Measurements from ENCODE around the gene DPP7.

DNA sequence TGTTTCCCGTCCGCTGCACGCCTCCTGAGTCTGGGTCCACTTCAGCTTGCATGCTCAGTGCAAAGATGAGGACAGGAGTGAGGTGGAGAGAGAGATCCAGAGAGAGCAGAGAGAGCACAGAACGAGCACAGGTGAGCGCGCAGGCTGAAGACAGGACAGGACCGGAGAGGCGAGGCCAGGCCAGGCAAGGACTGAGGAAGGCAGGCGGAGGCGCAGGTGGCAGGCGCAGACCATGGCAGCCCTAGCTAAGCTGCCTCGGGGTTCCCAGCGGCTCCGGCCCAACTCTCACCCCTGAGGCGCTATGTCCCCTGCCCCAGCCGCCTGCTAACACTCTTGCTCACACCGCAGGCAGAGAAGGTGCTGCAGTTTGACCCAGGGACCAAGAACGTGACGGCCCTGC lies 34.1 kb upstream of the DPP7 start:
- TF ChIP-seq, protein P1, sequence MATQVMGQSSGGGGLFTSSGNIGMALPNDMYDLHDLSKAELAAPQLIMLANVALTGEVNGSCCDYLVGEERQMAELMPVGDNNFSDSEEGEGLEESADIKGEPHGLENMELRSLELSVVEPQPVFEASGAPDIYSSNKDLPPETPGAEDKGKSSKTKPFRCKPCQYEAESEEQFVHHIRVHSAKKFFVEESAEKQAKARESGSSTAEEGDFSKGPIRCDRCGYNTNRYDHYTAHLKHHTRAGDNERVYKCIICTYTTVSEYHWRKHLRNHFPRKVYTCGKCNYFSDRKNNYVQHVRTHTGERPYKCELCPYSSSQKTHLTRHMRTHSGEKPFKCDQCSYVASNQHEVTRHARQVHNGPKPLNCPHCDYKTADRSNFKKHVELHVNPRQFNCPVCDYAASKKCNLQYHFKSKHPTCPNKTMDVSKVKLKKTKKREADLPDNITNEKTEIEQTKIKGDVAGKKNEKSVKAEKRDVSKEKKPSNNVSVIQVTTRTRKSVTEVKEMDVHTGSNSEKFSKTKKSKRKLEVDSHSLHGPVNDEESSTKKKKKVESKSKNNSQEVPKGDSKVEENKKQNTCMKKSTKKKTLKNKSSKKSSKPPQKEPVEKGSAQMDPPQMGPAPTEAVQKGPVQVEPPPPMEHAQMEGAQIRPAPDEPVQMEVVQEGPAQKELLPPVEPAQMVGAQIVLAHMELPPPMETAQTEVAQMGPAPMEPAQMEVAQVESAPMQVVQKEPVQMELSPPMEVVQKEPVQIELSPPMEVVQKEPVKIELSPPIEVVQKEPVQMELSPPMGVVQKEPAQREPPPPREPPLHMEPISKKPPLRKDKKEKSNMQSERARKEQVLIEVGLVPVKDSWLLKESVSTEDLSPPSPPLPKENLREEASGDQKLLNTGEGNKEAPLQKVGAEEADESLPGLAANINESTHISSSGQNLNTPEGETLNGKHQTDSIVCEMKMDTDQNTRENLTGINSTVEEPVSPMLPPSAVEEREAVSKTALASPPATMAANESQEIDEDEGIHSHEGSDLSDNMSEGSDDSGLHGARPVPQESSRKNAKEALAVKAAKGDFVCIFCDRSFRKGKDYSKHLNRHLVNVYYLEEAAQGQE (IDR thresholded peaks at IDR 0.05; ENCODE audit: low read depth): no peak
- no peak for TF ChIP-seq RAD21 (IDR thresholded peaks at IDR 0.05; ENCODE audit: low read depth)
- no peak for TF ChIP-seq YY1 (IDR thresholded peaks at IDR 0.05; ENCODE audit: low read depth)
- TF ChIP-seq, protein P2, sequence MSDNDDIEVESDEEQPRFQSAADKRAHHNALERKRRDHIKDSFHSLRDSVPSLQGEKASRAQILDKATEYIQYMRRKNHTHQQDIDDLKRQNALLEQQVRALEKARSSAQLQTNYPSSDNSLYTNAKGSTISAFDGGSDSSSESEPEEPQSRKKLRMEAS (IDR thresholded peaks at IDR 0.05): no peak
- TF ChIP-seq NFIC (IDR thresholded peaks at IDR 0.05): no peak
- no peak for TF ChIP-seq EGR1 (IDR thresholded peaks at IDR 0.05)
- TF ChIP-seq CREB1 (IDR thresholded peaks at IDR 0.05; ENCODE audit: low read depth): no peak
- TF ChIP-seq TAF1 (IDR thresholded peaks at IDR 0.05; ENCODE audit: low read depth): no peak
- no peak for TF ChIP-seq ZBTB7A (IDR thresholded peaks at IDR 0.05; ENCODE audit: low read depth)
- no peak for TF ChIP-seq EP300 (IDR thresholded peaks at IDR 0.05; ENCODE audit: borderline replicate concordance)
- TF ChIP-seq, protein P3, sequence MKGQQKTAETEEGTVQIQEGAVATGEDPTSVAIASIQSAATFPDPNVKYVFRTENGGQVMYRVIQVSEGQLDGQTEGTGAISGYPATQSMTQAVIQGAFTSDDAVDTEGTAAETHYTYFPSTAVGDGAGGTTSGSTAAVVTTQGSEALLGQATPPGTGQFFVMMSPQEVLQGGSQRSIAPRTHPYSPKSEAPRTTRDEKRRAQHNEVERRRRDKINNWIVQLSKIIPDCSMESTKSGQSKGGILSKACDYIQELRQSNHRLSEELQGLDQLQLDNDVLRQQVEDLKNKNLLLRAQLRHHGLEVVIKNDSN (IDR thresholded peaks at IDR 0.05): no peak
